ENCODE results near the gene SFXN3. TPM values are rescaled to one million over a fixed set of nuclear protein-coding genes. Genes with fewer than 3 reads are reported as not detected.
A peak's percentile ranks its signal among the peaks of the same experiment; 100 is the strongest.

The SFXN3 gene
- total and polyA plus RNA-seq, 7 donors = 9.5 to 57.1 (median 17.5) TPM

- H3K36me3 ChIP-seq = peaks cover 5 to 48% (median 8%) of the 10 kb centered on the region in 4 donors
- TF ChIP-seq CTCF (IDR thresholded peaks at IDR 0.05) = no peak
- no peak for TF ChIP-seq EP300 (IDR thresholded peaks at IDR 0.05)
- TF ChIP-seq POLR2AphosphoS5 (IDR thresholded peaks at IDR 0.05) = no peak
- TF ChIP-seq POLR2A (IDR thresholded peaks at IDR 0.05) = no peak
- peaks cover 0 to 31% (median 24%) of the 10 kb centered on the region in 4 donors for H3K4me1 ChIP-seq
- no peak for DNase-seq
- intact Hi-C loops (cut with DNase I) = no loop called here
- no peaks in the 10 kb centered on the region for H3K9me3 ChIP-seq
- 52 to 71% methylated on average over 5 of the region's 5 CpGs for WGBS, 2 donors
- no peak overlapping the region for H3K27ac ChIP-seq
- no peaks in the 10 kb centered on the region for H3K27me3 ChIP-seq
- H3K4me3 ChIP-seq = no peak overlapping the region
Measured at GRCh38 chr10:100985336-100985735, 45.7 kb upstream of the SFXN3 start.

DNA sequence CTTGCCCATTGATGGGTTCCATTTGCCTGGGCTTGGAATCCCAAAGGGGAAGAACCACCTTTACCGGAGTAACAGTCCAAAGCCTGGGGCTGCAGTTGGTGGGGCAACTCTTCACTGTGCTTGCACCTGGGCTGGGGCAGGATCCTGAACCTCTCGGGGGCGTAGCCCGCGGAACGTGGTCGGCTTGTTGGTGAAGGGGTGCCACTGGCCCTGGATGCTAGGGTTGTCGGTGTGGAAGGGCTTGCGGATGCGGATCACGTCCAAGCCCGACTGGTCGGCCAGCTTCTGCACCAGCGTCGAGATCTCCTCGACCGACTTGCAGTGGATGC is 44.4 kb upstream of the SFXN3 start:
- DNase-seq = peak; percentile 65
- Histone ChIP-seq H3K4me1 (peaks cover 0 to 31% (median 24%) of the 10 kb centered on the region in 4 donors), H3K4me3 (peak overlapping the region; percentile 78 to 87 (median 84)), H3K27ac (peak overlapping the region; percentile 80 to 82 (median 82)), H3K27me3 (no peaks in the 10 kb centered on the region), H3K36me3 (peaks cover 0 to 48% (median 8%) of the 10 kb centered on the region in 4 donors), H3K9me3 (no peaks in the 10 kb centered on the region)
- 9 to 23% methylated on average over 17 of the region's 17 CpGs for WGBS, 2 donors
- intact Hi-C loops (cut with DNase I) = no loop called here
- TF ChIP-seq CTCF (IDR thresholded peaks at IDR 0.05) = no peak
- no peak for TF ChIP-seq POLR2AphosphoS5 (IDR thresholded peaks at IDR 0.05)
- no peak for TF ChIP-seq EP300 (IDR thresholded peaks at IDR 0.05)
- no peak for TF ChIP-seq POLR2A (IDR thresholded peaks at IDR 0.05)

GRCh38 chr10:100986952-100987684 is 43.9 kb upstream of the SFXN3 start, which contains the start of the genes MRPL43 and TWNK:
Gene MRPL43 (minus strand): TSS chr10:100987497. CDS start chr10:100987443, 54 bp downstream.
Gene TWNK (plus strand): TSS chr10:100987543. CDS start chr10:100988211, 668 bp downstream.
- no peaks in the 10 kb centered on the region for H3K9me3 ChIP-seq
- peak within 1 kb of the TSS; percentile 80 to 82 (median 82) for H3K27ac ChIP-seq
- peak; percentile 91 for DNase-seq
- H3K4me1 ChIP-seq = peaks cover 0 to 31% (median 24%) of the 10 kb centered on the region in 4 donors
- peak within 1 kb of the TSS; percentile 78 to 87 (median 84) for H3K4me3 ChIP-seq
- TF ChIP-seq POLR2AphosphoS5 (IDR thresholded peaks at IDR 0.05) (peak; percentile 32 to 87 (median 73)), CTCF (IDR thresholded peaks at IDR 0.05) (no peak), EP300 (IDR thresholded peaks at IDR 0.05) (no peak), POLR2A (IDR thresholded peaks at IDR 0.05) (peak in 1 of 2 donors; percentile 46)
- intact Hi-C loops (cut with DNase I) = no loop called here
- WGBS, 2 donors = 1% methylated on average over 75 of the region's 75 CpGs
- H3K27me3 ChIP-seq = no peaks in the 10 kb centered on the region
- peaks cover 0 to 48% (median 8%) of the 10 kb centered on the region in 4 donors for H3K36me3 ChIP-seq

GRCh38 chr10:100987685-100988049 is 43.4 kb upstream of the SFXN3 start:
- WGBS, 2 donors = 2% methylated on average over 15 of the region's 15 CpGs
- intact Hi-C loops (cut with DNase I) = no loop called here

More at GRCh38 chr10:100987685-100988049, 43.4 kb upstream of the SFXN3 start:
- H3K4me3 ChIP-seq = peak overlapping the region; percentile 78 to 87 (median 84)
- DNase-seq = no peak
- no peaks in the 10 kb centered on the region for H3K9me3 ChIP-seq
- H3K4me1 ChIP-seq = peaks cover 0 to 31% (median 24%) of the 10 kb centered on the region in 4 donors
- H3K36me3 ChIP-seq = peaks cover 0 to 46% (median 8%) of the 10 kb centered on the region in 4 donors
- no peaks in the 10 kb centered on the region for H3K27me3 ChIP-seq
- peak overlapping the region; percentile 80 to 82 (median 82) for H3K27ac ChIP-seq
- TF ChIP-seq POLR2AphosphoS5 (IDR thresholded peaks at IDR 0.05) = no peak
- no peak for TF ChIP-seq EP300 (IDR thresholded peaks at IDR 0.05)
- no peak for TF ChIP-seq CTCF (IDR thresholded peaks at IDR 0.05)
- TF ChIP-seq POLR2A (IDR thresholded peaks at IDR 0.05) = no peak

Measured in sigmoid colon (tissue), 7 donors.